ENCODE results near the gene SETDB1.

GRCh38 chr1:150997949-150998348, 71.8 kb downstream of the SETDB1 start:
- TF ChIP-seq CTCF (conservative IDR thresholded peaks at IDR 0.05; ENCODE audit: low read depth, low read length) (no peak), EZH2 (IDR thresholded peaks at IDR 0.05; ENCODE audit: borderline replicate concordance, low read depth, low read length, poor library complexity, severe bottlenecking) (no peak)

All from A673 (cell line).